Mammary epithelial cell (primary cell): ENCODE measurements around the gene PLA2G5.
"Not testable (repeated sequence)": the region's sequence is repeated elsewhere in the genome, so short reads cannot be mapped to it uniquely, and the experiment has no call there.

ENCODE experiments used
- CTCF ChIP-seq, 2 donors: IDR thresholded peaks in 1 of 2; conservative IDR thresholded peaks in 1 of 2; 2 replicates each; pipeline ENCODE4 v1.5.1; 2011 to 2012; ENCODE audit warnings: inconsistent platforms in 2 of 2, low read length in 2 of 2, mild to moderate bottlenecking in 2 of 2, control low read depth in 1 of 2, low read depth in 1 of 2; ENCODE audit not compliant: insufficient read depth in 1 of 2; ENCODE audit errors: extremely low read depth in 1 of 2
- EZH2 ChIP-seq: IDR thresholded peaks from 2 replicates; pipeline ENCODE4 v1.6.1; 2012; ENCODE audit warnings: low read length, inconsistent platforms, borderline replicate concordance

DNA sequence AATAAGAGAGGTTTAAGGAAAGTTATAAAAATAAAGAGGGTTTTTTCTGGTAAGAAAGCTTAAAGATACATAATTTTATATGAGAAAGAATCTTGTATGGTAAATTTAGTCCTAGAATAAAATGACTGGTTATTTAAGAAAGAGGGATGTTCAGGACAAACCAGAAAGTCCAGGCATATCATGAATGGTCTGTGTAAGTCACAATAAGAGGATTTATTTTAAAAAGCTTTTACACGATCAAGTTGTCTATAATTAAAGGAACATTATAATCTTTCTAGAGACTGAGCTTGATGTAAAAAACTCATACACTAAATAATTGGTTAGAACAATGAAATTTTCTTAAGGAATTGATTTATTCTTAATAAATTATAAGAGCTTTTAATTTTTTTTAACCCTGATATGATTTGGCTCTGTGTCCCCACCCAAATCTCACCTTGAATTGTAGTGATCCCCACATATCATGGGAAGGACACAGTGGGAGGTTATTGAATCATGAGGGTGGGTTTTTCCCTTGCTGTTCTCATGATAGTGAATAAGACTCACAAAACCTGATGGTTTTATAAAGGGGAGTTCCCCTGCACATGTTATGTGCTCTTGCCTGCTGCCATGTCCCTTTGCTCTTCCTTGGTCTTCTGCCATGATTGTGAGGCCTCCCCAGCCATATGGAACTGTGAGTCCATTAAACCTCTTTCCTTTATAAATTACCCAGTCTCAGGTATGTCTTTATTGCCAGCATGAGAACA lies 20.8 kb upstream of the PLA2G5 start:
- TF ChIP-seq CTCF (conservative IDR thresholded peaks at IDR 0.05 in 1 of 2, IDR thresholded peaks at IDR 0.05 in 1 of 2; ENCODE audit: extremely low read depth in 1 of 2, insufficient read depth in 1 of 2, low read depth in 1 of 2, low read length in 2 of 2); EZH2: not testable (repeated sequence)
